Thymus (tissue), 14 donors: ENCODE measurements around the gene FADS1. TPM values are rescaled to one million over a fixed set of nuclear protein-coding genes. Genes with fewer than 3 reads are reported as not detected.

Source experiments
- DNase-seq, 9 donors: peaks; one replicate each; pipeline ENCODE4 v3.0.0-alpha.2; 2013; ENCODE audit warnings: low spot score in 9 of 9, low read depth in 6 of 9, missing footprints in 1 of 9
- H3K27ac ChIP-seq, 2 donors: one replicate each; pipeline ENCODE4 v1.5.1; 2013; ENCODE audit warnings: control low read depth in 1 of 2, low read depth in 1 of 2, low read length in 1 of 2, mild to moderate bottlenecking in 1 of 2, moderate library complexity in 1 of 2
- H3K27me3 ChIP-seq, 2 donors: one replicate each; pipeline ENCODE4 v1.5.1; 2013; ENCODE audit warnings: low read length in 1 of 2; ENCODE audit not compliant: control insufficient read depth in 2 of 2, insufficient read depth in 1 of 2
- H3K36me3 ChIP-seq, 2 donors: one replicate each; pipeline ENCODE4 v1.5.1; 2013; ENCODE audit warnings: low read length in 1 of 2, mild to moderate bottlenecking in 1 of 2, moderate library complexity in 1 of 2; ENCODE audit not compliant: control insufficient read depth in 2 of 2, insufficient read depth in 2 of 2
- H3K4me1 ChIP-seq, 2 donors: one replicate each; pipeline ENCODE4 v1.5.1; 2013; ENCODE audit warnings: low read length in 2 of 2; ENCODE audit not compliant: control insufficient read depth in 2 of 2, insufficient read depth in 2 of 2
- H3K4me3 ChIP-seq, 2 donors: one replicate each; pipeline ENCODE4 v1.5.1; 2013; ENCODE audit warnings: low read length in 2 of 2, control low read depth in 1 of 2, mild to moderate bottlenecking in 1 of 2
- H3K9me3 ChIP-seq, 2 donors: one replicate each; pipeline ENCODE4 v1.5.1; 2013; ENCODE audit warnings: low read length in 1 of 2, mild to moderate bottlenecking in 1 of 2; ENCODE audit not compliant: control insufficient read depth in 2 of 2, insufficient read depth in 1 of 2
- whole genome bisulfite sequencing: extraction: QIAGEN DNeasy Blood & Tissue Kit; methylation state at CpG from one replicate; pipeline ENCODE4 v1.1.7; 2013; 5-methylcytosine and 5-hydroxymethylcytosine counted together
- long read RNA-seq, 10 donors: transcript quantifications; one replicate each; lab custom pipeline, GENCODE V29; 2026
- polyA plus RNA-seq: library from polyadenylated mRNA; stranded (reverse); fragments of 200-250 nt; gene quantifications from one replicate; pipeline ENCODE4 v1.2.3, GENCODE V29; 2013
- total RNA-seq: library from RNA; stranded (reverse); fragments of 120-200 nt; gene quantifications from one replicate; pipeline ENCODE4 v1.2.4, GENCODE V29; 2013
- donor health status: healthy.

FADS1 gene
- total RNA-seq (12.9 TPM), polyA plus RNA-seq (4.4 TPM)
- long read RNA-seq, donor 1: 0 reads
- long read RNA-seq, donor 2: 0 reads
- long read RNA-seq, donor 3, full-length matches to known transcripts: 2 of 116 reads
- long read RNA-seq, donor 3, partial matches to known transcripts: 114 of 116 reads
- long read RNA-seq, donor 3, other reads (novel, unspliced or antisense): 0 of 116 reads
- long read RNA-seq, donor 4, full-length matches to known transcripts: 2 of 23 reads
- long read RNA-seq, donor 4, partial matches to known transcripts: 0 of 23 reads
- long read RNA-seq, donor 4, other reads (novel, unspliced or antisense): 21 of 23 reads
- long read RNA-seq, donor 5, full-length matches to known transcripts: 9 of 43 reads
- long read RNA-seq, donor 5, partial matches to known transcripts: 19 of 43 reads
- long read RNA-seq, donor 5, other reads (novel, unspliced or antisense): 15 of 43 reads
- long read RNA-seq, donor 6, full-length matches to known transcripts: 3 of 3 reads
- long read RNA-seq, donor 6, partial matches to known transcripts: 0 of 3 reads
- long read RNA-seq, donor 6, other reads (novel, unspliced or antisense): 0 of 3 reads
- long read RNA-seq, donor 7, full-length matches to known transcripts: 3 of 3 reads
- long read RNA-seq, donor 7, partial matches to known transcripts: 0 of 3 reads
- long read RNA-seq, donor 7, other reads (novel, unspliced or antisense): 0 of 3 reads
- long read RNA-seq, donor 8, full-length matches to known transcripts: 4 of 4 reads
- long read RNA-seq, donor 8, partial matches to known transcripts: 0 of 4 reads
- long read RNA-seq, donor 8, other reads (novel, unspliced or antisense): 0 of 4 reads
- long read RNA-seq, donor 9, full-length matches to known transcripts: 2 of 2 reads
- long read RNA-seq, donor 9, partial matches to known transcripts: 0 of 2 reads
- long read RNA-seq, donor 9, other reads (novel, unspliced or antisense): 0 of 2 reads
- long read RNA-seq, donor 10, full-length matches to known transcripts: 5 of 21 reads
- long read RNA-seq, donor 10, partial matches to known transcripts: 8 of 21 reads
- long read RNA-seq, donor 10, other reads (novel, unspliced or antisense): 8 of 21 reads

DNA sequence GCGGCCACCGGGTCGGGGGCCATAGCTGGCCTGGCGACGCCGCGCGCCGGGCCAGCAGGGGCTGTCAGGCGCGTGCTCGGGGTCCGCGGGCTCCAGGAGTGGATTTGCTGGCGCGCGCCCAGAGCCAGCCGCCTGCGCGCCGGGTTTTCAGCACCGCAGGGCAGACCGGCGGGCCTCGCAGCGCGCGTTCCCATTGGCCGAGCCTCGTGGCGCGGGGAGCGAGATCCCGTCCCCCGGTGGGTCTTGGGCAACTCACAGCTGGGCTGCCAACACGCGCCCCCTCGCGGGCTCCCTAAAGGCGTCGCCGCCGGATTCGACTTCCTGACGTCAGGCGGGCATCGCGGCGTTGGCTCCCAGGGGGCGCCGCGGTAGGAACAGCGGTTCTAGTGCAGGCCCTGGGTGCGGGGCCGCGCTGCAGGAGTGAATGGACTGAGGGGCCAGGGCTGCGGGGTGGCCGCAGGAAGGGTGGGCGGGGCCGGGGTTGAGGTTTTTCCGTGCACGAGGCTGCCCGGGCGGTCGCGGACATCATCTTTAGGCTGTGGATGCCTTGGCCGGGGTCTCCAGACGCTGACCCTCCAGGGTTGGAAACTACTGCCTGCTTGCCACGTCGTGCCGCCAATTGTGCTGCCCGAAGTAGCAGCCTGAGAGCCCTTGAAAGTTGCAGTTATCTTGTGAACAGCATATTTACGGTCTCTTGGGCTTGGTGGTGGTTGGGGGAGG lies at the start of gene FADS1:
TSS of gene FADS1 (minus strand) at position 268 of the 720 bp plus-strand sequence. CDS start at position 194, 74 bp downstream.
- peaks cover 0 to 8% of the 10 kb centered on the region in 2 donors for H3K9me3 ChIP-seq
- peaks cover 0 to 17% of the 10 kb centered on the region in 2 donors for H3K27me3 ChIP-seq
- WGBS: under 1% methylated on average over 73 of the region's 73 CpGs
- peak within 1 kb of the TSS; percentile 66 to 84 for H3K27ac ChIP-seq
- H3K4me3 ChIP-seq: peak within 1 kb of the TSS; percentile 62 to 87
- H3K4me1 ChIP-seq: peaks cover 11 to 25% of the 10 kb centered on the region in 2 donors
- peaks cover 12 to 17% of the 10 kb centered on the region in 2 donors for H3K36me3 ChIP-seq
- DNase-seq: peak in 6 of 9 donors; percentile 79 to 94 (median 86)

DNA sequence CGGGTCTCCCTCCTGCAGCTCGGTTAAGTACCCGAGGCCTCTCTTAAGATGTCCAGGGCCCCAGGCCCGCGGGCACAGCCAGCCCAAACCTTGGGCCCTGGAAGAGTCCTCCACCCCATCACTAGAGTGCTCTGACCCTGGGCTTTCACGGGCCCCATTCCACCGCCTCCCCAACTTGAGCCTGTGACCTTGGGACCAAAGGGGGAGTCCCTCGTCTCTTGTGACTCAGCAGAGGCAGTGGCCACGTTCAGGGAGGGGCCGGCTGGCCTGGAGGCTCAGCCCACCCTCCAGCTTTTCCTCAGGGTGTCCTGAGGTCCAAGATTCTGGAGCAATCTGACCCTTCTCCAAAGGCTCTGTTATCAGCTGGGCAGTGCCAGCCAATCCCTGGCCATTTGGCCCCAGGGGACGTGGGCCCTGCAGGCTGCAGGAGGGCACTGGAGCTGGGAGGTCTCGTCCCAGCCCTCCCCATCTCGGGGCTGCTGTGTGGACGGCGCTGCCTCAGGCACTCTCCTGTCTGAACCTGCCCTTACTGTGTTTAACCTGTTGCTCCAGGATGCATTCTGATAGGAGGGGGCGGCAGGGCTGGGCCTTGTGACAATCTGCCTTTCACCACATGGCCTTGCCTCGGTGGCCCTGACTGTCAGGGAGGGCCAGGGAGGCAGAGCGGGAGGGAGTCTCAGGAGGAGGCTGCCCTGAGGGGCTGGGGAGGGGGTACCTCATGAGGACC lies 49.6 kb upstream of the FADS1 start:
- H3K4me1 ChIP-seq: peaks cover 0 to 8% of the 10 kb centered on the region in 2 donors
- peaks cover 0 to 8% of the 10 kb centered on the region in 2 donors for H3K27me3 ChIP-seq
- peaks cover 40 to 43% of the 10 kb centered on the region in 2 donors for H3K36me3 ChIP-seq
- no peaks in the 10 kb centered on the region for H3K9me3 ChIP-seq
- no peak overlapping the region for H3K27ac ChIP-seq
- no peak for DNase-seq
- no peak overlapping the region for H3K4me3 ChIP-seq
- WGBS: 84% methylated on average over 18 of the region's 18 CpGs

- peaks cover 43 to 52% of the 10 kb centered on the region in 2 donors for H3K36me3 ChIP-seq
- H3K9me3 ChIP-seq: no peaks in the 10 kb centered on the region
- peaks cover 0 to 1% of the 10 kb centered on the region in 2 donors for H3K27me3 ChIP-seq
- H3K27ac ChIP-seq: no peak overlapping the region
- 98% methylated on average over 20 of the region's 20 CpGs for whole genome bisulfite sequencing
- no peak overlapping the region for H3K4me3 ChIP-seq
- no peaks in the 10 kb centered on the region for H3K4me1 ChIP-seq
- no peak for DNase-seq
Measured at GRCh38 chr11:61864814-61865775, 48.3 kb upstream of the FADS1 start.

GRCh38 chr11:61863548-61864081 lies 46.8 kb upstream of the FADS1 start:
- H3K27me3 ChIP-seq: no peaks in the 10 kb centered on the region
- H3K4me1 ChIP-seq: no peaks in the 10 kb centered on the region
- H3K36me3 ChIP-seq: peaks cover 55 to 62% of the 10 kb centered on the region in 2 donors
- H3K27ac ChIP-seq: no peak overlapping the region
- H3K9me3 ChIP-seq: no peaks in the 10 kb centered on the region
- DNase-seq: no peak
- 96% methylated on average over 13 of the region's 13 CpGs for WGBS
- no peak overlapping the region for H3K4me3 ChIP-seq

DNA sequence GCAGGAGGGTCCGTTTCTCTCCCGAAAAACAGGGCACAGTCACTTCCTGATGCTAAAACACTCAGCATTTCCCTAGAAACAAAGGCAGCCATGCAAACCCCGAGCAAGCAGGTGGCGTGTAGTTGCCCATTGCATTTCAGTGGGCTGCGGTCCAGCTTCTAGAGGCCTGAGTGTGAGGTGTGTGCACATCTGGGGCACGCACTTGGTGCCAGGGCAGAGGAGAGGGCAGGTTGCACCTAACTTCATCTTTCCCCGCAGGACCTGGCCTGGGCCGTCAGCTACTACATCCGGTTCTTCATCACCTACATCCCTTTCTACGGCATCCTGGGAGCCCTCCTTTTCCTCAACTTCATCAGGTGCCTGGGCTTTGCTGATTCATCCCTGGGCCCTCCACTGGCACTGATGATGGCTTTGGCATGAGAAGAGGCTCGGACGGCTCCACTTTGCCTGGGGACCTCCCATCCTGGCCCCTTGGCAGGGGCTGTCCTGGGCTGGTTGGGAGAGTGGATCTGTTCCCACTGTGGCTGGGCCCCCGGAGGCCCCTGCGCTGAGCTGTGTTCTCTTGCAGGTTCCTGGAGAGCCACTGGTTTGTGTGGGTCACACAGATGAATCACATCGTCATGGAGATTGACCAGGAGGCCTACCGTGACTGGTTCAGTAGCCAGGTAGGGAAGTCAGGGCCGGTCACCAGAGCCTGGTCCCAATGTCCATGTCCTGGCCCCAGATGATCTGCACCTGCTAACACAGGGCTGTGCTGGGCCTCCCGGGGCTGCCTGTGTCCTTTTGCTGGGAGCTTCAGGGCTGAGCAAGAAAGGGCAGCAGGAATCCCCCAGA lies 46.1 kb upstream of the FADS1 start:
- Histone ChIP-seq H3K36me3 (peaks cover 58 to 62% of the 10 kb centered on the region in 2 donors), H3K27me3 (no peaks in the 10 kb centered on the region), H3K9me3 (no peaks in the 10 kb centered on the region), H3K4me3 (no peak overlapping the region), H3K4me1 (no peaks in the 10 kb centered on the region), H3K27ac (no peak overlapping the region)
- 95% methylated on average over 18 of the region's 18 CpGs for WGBS
- no peak for DNase-seq

DNA sequence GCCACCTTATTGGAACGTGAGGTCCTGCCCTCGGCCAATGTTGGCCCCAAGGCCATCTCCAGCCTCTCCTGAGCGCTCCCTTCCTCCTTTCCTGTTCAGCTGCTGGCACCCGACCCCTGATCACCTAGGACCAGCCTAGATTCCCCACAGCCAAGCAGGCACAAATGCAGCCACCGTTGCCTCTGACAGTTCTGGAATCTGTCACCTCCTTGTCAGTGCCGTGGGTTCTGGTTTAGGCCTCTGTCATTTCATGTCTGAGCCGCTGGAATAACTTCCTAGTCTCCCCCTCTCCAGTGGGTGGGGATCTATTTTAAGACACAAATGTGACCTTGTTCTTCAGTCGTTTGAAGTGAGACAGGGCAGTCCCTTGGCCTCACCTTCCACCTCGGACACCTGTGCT lies 44.8 kb upstream of the FADS1 start:
- 85% methylated on average over 9 of the region's 9 CpGs for WGBS

More for the DNA sequence above, 44.8 kb upstream of the FADS1 start:
- Histone ChIP-seq H3K27me3 (no peaks in the 10 kb centered on the region), H3K27ac (no peak overlapping the region), H3K4me3 (no peak overlapping the region), H3K36me3 (peaks cover 64 to 75% of the 10 kb centered on the region in 2 donors), H3K9me3 (no peaks in the 10 kb centered on the region), H3K4me1 (no peaks in the 10 kb centered on the region)
- DNase-seq: no peak
